Smooth muscle cell (in vitro differentiated cells): ENCODE results near the gene ATP4B. TPM values are rescaled to one million over a fixed set of nuclear protein-coding genes. Genes with fewer than 3 reads are reported as not detected.

Experiments
- DNase-seq: peaks from one replicate; lab custom pipeline; 2025; ENCODE audit not compliant: unreplicated experiment; lab: John Stamatoyannopoulos, UW
- H2AFZ ChIP-seq: fragments of 200-600 bp; sonication (generic); 2 replicates; pipeline ENCODE4 v1.6.0; 2016; ENCODE audit warnings: antibody characterized with exemption, low read depth, mild to moderate bottlenecking
- H3F3A ChIP-seq: fragments of 200-600 bp; sonication (generic); 2 replicates; pipeline ENCODE4 v1.6.0; 2017; ENCODE audit warnings: antibody characterized with exemption, low read depth
- H3K27ac ChIP-seq: fragments of 200-600 bp; sonication (generic); 2 replicates; pipeline ENCODE4 v1.5.1; 2016; ENCODE audit warnings: low read depth, mild to moderate bottlenecking
- H3K27me3 ChIP-seq: fragments of 200-600 bp; sonication (generic); 2 replicates; pipeline ENCODE4 v1.6.1; 2016; ENCODE audit warnings: low read depth, mild to moderate bottlenecking
- H3K36me3 ChIP-seq: fragments of 200-600 bp; sonication (generic); 2 replicates; pipeline ENCODE4 v1.5.1; 2016; ENCODE audit warnings: low read depth
- H3K4me1 ChIP-seq: fragments of 200-600 bp; sonication (generic); 2 replicates; pipeline ENCODE4 v1.5.1; 2016; ENCODE audit warnings: low read depth
- H3K4me2 ChIP-seq: fragments of 200-600 bp; sonication (generic); 2 replicates; pipeline ENCODE4 v1.6.0; 2016; ENCODE audit warnings: mild to moderate bottlenecking
- H3K4me3 ChIP-seq: fragments of 200-600 bp; sonication (generic); 2 replicates; pipeline ENCODE4 v1.5.1; 2016; ENCODE audit warnings: mild to moderate bottlenecking
- H3K79me2 ChIP-seq: fragments of 200-600 bp; sonication (generic); 2 replicates; pipeline ENCODE4 v1.6.0; 2016; ENCODE audit warnings: low read depth, mild to moderate bottlenecking
- H3K9ac ChIP-seq: fragments of 200-600 bp; sonication (generic); 2 replicates; pipeline ENCODE4 v1.6.0; 2016; ENCODE audit warnings: low read depth
- H3K9me3 ChIP-seq: fragments of 200-600 bp; sonication (generic); replicated peaks from 2 replicates; pipeline ENCODE4 v1.5.1; 2016; ENCODE audit warnings: low read depth
- H4K20me1 ChIP-seq: fragments of 200-600 bp; sonication (generic); 2 replicates; pipeline ENCODE4 v1.6.0; 2016; ENCODE audit warnings: low read depth
- CTCF ChIP-seq: fragments of 200-600 bp; sonication (generic); IDR thresholded peaks from 2 replicates; pipeline ENCODE4 v1.5.1; 2017; ENCODE audit warnings: borderline replicate concordance, mild to moderate bottlenecking, antibody characterized with exemption; ENCODE audit not compliant: insufficient read depth, poor library complexity, severe bottlenecking
- WGBS: methylation state at CpG from one replicate; pipeline ENCODE4 v1.1.7; 2016; ENCODE audit warnings: low lambda C conversion rate; 5-methylcytosine and 5-hydroxymethylcytosine counted together
- polyA plus RNA-seq: library from polyadenylated mRNA; unstranded; fragments of >200 nt; fragmentation: Nextera tagmentation; extraction: Ambion mirVana; gene quantifications from 2 replicates; pipeline ENCODE4 v1.2.1, GENCODE V29; 2016
- total RNA-seq: library from RNA; depleted of rRNA; stranded (reverse); fragments of >200 nt; gene quantifications from 2 replicates; pipeline ENCODE4 v1.2.3, GENCODE V29; 2014

The ATP4B gene
- total and polyA plus RNA-seq, 2 experiments from 2014 or later: not detected

- TF ChIP-seq CTCF: no peak
These were observed 48.9 kb downstream of the ATP4B start for GRCh38 chr13:113608967-113609533.

GRCh38 chr13:113607889-113608635 is 49.9 kb downstream of the ATP4B start:
- Histone ChIP-seq H4K20me1 (peaks cover 76% of the 10 kb centered on the region), H2AFZ (no peak overlapping the region), H3K4me1 (no peaks in the 10 kb centered on the region), H3K4me2 (no peak overlapping the region), H3F3A (no peaks in the 10 kb centered on the region), H3K27ac (no peak overlapping the region), H3K79me2 (peaks cover 49% of the 10 kb centered on the region), H3K27me3 (no peaks in the 10 kb centered on the region), H3K4me3 (no peak overlapping the region), H3K36me3 (no peaks in the 10 kb centered on the region), H3K9ac (no peak overlapping the region), H3K9me3 (no peaks in the 10 kb centered on the region)
- 92% methylated on average over 24 of the region's 25 CpGs for WGBS
- no peak for TF ChIP-seq CTCF
- no peak for DNase-seq

More at GRCh38 chr13:113608967-113609533, 48.9 kb downstream of the ATP4B start:
- no peak overlapping the region for H3K4me3 ChIP-seq
- 98% methylated on average over 22 of the region's 22 CpGs for WGBS
- H3K9me3 ChIP-seq: no peaks in the 10 kb centered on the region
- H3K4me2 ChIP-seq: no peak overlapping the region
- H3K27ac ChIP-seq: no peak overlapping the region
- peaks cover 76% of the 10 kb centered on the region for H4K20me1 ChIP-seq
- no peak overlapping the region for H3K9ac ChIP-seq
- no peaks in the 10 kb centered on the region for H3K36me3 ChIP-seq
- H2AFZ ChIP-seq: no peak overlapping the region
- no peaks in the 10 kb centered on the region for H3K27me3 ChIP-seq
- no peak for DNase-seq
- peaks cover 39% of the 10 kb centered on the region for H3K79me2 ChIP-seq
- no peaks in the 10 kb centered on the region for H3K4me1 ChIP-seq
- no peaks in the 10 kb centered on the region for H3F3A ChIP-seq

GRCh38 chr13:113607056-113607888 is 50.7 kb downstream of the ATP4B start:
- no peak for DNase-seq
- Histone ChIP-seq H2AFZ (no peak overlapping the region), H3K79me2 (peaks cover 49% of the 10 kb centered on the region), H3F3A (no peaks in the 10 kb centered on the region), H3K36me3 (no peaks in the 10 kb centered on the region), H3K27ac (no peak overlapping the region), H3K9ac (no peak overlapping the region), H3K4me2 (no peak overlapping the region), H3K4me1 (no peaks in the 10 kb centered on the region), H4K20me1 (peaks cover 81% of the 10 kb centered on the region), H3K9me3 (no peaks in the 10 kb centered on the region), H3K4me3 (no peak overlapping the region), H3K27me3 (no peaks in the 10 kb centered on the region)
- WGBS: 92% methylated on average over 28 of the region's 28 CpGs
- no peak for TF ChIP-seq CTCF
